T-helper 17 cell (primary cell): ENCODE measurements around the gene ATP2C2. TPM values are rescaled to one million over a fixed set of nuclear protein-coding genes. Genes with fewer than 3 reads are reported as not detected.

Experiments
- ATAC-seq: fragments of 150-1000 bp; cut with Tn5 transposase; 2 replicates; pipeline ENCODE4 v1.10.0; 2021; ENCODE audit warnings: mild to moderate bottlenecking, moderate library complexity
- DNase-seq, 3 donors: peaks; one replicate each; pipeline versions ENCODE4 v3.0.0 to v3.0.0-alpha.2; 2020 to 2021
- H3K9me3 ChIP-seq: one replicate; pipeline ENCODE4 v1.7.0; 2013; ENCODE audit warnings: low read length, mild to moderate bottlenecking; ENCODE audit not compliant: control insufficient read depth, poor library complexity, severe bottlenecking
- H3K27ac Mint-ChIP-seq: one replicate; pipeline ENCODE4 v1.8.0; 2022; ENCODE audit warnings: mild to moderate bottlenecking, moderate library complexity, mixed read lengths
- H3K27me3 Mint-ChIP-seq: one replicate; pipeline ENCODE4 v1.8.0; 2022; ENCODE audit warnings: mixed read lengths
- H3K36me3 Mint-ChIP-seq: one replicate; pipeline ENCODE4 v1.8.0; 2022; ENCODE audit warnings: low read depth, mixed read lengths
- H3K4me1 Mint-ChIP-seq: one replicate; pipeline ENCODE4 v1.8.0; 2022; ENCODE audit warnings: mild to moderate bottlenecking, mixed read lengths
- H3K4me3 Mint-ChIP-seq: one replicate; pipeline ENCODE4 v1.8.0; 2022; ENCODE audit warnings: mild to moderate bottlenecking, moderate library complexity, mixed read lengths
- total RNA-seq, 4 donors: library from RNA in 2 of 4; stranded (reverse) in 2 of 4; gene quantifications; one replicate each; pipeline ENCODE4 v1.2.3 and lab custom pipeline; 2022 to 2026

ATP2C2 gene
- total RNA-seq, 2 donors from 2014 or later = not detected

DNA sequence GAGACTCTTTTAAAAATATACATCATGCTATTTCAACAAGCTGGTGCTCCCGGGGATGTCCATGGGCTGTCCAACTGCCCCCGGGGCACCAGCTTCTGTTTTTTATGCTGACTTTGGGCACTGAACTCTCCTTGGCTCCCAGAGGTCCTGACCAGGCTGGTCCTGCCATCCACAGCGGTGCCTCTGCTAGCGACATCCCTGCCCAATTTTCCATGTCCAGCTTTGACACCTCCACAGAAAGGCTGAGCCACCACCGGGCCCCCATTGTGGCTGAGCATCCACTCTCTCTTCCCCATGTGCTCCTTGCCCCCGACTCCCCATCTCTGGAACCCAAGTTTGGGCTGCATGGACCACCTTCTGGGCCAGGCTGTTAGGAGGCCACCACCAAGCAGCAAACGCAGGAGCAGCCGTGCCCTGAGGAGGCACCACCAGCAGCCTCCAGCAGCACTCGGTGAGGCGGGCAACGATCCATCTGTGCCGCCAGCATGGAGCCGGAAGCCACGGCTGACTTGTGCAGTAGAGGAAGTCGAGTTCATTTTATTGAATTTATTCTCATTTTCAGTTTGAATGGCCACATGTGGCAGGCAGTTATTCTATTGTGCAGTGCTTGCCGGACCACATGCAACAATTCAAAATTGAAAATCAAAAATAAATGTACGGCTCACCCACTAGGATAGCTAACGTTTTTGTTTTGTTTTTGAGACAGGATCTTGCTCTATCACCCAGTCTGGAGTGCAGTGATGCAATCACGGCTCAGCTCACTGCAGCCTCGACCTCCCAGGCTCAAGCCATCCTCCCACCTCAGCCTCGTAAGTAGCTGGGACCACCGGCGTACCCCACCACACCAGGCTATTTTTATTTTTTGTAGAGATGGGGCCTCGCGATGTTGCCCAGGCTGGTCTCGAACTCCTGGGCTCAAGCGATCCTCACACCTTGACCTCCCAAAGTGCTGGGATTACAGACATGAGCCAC lies 139.0 kb downstream of the ATP2C2 start:
- Mint-ChIP-seq H3K27me3 (no peaks in the 10 kb centered on the region), H3K4me1 (peaks cover 43% of the 10 kb centered on the region), H3K4me3 (peak overlapping the region; percentile 82), H3K36me3 (no peaks in the 10 kb centered on the region), H3K27ac (peak overlapping the region; percentile 88)
- peak in 1 of 3 donors; percentile 27 for DNase-seq
- H3K9me3 ChIP-seq = no peaks in the 10 kb centered on the region
- no peak for ATAC-seq

DNA sequence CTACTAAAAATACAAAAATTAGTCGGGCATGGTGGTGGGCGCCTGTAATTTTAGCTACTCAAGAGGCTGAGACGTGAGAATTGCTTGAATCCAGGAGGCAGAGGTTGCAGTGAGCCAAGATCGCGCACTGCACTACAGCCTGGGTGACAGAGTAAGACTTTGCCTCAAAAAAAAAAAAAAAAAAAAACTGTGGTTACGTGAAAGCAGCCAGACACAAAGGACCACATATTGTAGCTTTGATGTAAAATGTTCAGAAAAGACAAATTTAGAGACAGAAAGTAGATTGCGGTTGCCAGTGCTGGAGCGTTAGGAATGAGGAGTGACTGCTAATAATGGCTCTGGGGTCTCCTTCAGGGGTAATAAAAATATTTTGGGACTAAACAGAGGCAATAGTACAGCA lies 140.2 kb downstream of the ATP2C2 start:
- no peaks in the 10 kb centered on the region for H3K36me3 Mint-ChIP-seq
- H3K9me3 ChIP-seq = no peaks in the 10 kb centered on the region
- DNase-seq (no peak), ATAC-seq (peak; percentile 20)
- H3K27me3 Mint-ChIP-seq = no peaks in the 10 kb centered on the region
- peak overlapping the region; percentile 80 for H3K4me3 Mint-ChIP-seq
- H3K4me1 Mint-ChIP-seq = peaks cover 51% of the 10 kb centered on the region
- peak overlapping the region; percentile 89 for H3K27ac Mint-ChIP-seq

DNA sequence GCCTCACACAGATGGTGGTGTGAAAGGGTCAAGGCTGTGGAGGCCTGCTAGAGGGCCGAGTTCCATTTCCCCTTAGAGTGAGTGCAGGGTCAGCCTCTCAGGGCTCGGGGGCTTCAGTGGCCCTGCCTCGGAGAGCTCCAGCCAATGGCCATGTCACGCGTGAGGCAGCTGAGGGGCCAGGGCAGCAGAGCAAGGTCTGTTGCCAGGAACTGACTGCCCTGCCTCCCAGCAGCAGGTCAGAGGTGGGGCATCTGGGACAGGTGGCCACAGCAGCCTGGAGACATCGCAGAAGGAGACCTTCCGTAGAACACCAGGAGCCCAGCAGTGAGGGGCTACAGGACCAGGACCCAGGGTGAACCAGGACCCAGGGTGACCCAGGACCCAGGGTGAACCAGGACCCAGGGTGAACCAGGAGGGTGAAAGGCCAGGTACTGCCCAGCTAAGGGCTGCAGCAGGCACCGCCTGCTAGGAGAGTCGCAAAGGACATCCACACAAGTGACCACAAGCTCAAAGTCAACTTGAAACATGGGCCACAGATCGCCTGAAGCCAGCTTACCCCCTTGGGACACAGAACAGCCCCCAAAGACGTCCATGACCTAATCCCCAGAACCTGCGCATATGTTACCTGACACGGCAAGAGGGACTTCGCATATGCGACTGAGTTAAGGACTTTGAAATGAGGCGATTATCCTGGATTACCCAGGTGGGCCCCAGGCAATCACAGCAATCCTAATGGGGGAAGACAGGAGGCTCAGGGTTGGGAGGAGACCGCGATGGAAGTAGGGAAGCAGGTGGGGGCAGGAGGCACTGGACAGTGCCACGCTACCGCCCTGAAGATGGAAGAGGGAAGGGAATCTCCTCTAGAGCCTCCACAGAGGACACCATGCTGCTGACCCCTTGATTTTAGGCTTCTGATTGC lies 141.0 kb downstream of the ATP2C2 start:
- H3K4me1 Mint-ChIP-seq = peaks cover 50% of the 10 kb centered on the region
- H3K4me3 Mint-ChIP-seq = no peak overlapping the region
- H3K27ac Mint-ChIP-seq = peak overlapping the region; percentile 89
- DNase-seq = no peak
- H3K9me3 ChIP-seq = no peaks in the 10 kb centered on the region
- ATAC-seq = no peak
- H3K27me3 Mint-ChIP-seq = no peaks in the 10 kb centered on the region
- no peaks in the 10 kb centered on the region for H3K36me3 Mint-ChIP-seq

DNA sequence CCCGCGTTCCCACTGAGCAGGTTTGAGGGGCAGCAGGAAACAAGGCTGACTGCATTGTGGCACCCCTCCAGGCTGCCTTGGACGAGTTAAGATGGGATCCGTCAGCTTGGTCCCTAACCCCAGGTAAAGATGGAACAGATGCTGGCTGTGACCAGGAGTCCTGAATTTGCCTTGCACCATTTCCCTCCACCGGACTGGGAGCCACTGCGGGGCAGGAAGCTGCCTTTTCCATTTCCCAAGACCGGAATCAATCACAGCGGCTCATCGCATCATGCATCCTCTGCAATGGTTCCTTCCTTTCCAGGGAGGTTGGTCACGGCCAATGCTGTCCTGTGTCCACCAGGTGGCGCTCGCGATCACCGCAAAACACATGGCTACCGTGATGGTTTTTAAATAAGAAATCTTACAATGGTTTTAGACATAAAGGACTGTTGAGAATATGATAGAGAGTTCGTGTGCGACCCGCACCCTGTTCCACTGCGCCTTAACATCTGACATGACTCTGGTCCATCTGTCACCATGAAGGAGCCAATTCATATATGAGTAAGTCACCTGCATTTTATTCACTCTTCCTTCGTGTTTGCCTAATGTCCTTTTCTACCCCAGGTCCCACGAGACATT lies 143.0 kb downstream of the ATP2C2 start:
- Mint-ChIP-seq H3K27me3 (no peaks in the 10 kb centered on the region), H3K4me3 (peak overlapping the region; percentile 57)

DNA sequence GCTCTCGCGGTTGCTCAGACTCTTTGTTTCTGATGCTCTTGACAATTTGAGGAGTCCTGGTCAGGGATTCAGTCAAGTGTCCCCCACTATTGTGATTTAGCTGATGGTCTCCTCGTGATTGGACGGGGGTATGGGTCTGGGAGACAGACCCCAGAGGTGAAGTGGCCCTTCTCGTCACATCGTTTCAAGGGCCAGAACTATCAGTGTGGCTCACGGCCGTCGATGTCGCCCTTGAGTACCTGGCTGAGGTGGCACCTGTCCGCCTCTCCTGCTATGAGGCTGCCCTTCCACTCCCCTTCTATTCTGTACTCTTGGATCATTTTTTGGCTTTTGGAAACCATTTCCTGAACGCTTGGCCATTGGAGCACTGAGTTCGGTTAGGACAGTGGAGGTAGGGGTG lies 143.5 kb downstream of the ATP2C2 start:
- peak overlapping the region; percentile 37 for H3K27ac Mint-ChIP-seq
- ATAC-seq = no peak
- H3K4me3 Mint-ChIP-seq = peak overlapping the region; percentile 57

More for the DNA sequence above, 143.0 kb downstream of the ATP2C2 start:
- H3K27ac Mint-ChIP-seq = peak overlapping the region; percentile 37
- DNase-seq (peak; percentile 69 to 85 (median 71)), ATAC-seq (peak; percentile 31)
- H3K36me3 Mint-ChIP-seq = no peaks in the 10 kb centered on the region
- H3K9me3 ChIP-seq = no peaks in the 10 kb centered on the region
- peaks cover 52% of the 10 kb centered on the region for H3K4me1 Mint-ChIP-seq

DNA sequence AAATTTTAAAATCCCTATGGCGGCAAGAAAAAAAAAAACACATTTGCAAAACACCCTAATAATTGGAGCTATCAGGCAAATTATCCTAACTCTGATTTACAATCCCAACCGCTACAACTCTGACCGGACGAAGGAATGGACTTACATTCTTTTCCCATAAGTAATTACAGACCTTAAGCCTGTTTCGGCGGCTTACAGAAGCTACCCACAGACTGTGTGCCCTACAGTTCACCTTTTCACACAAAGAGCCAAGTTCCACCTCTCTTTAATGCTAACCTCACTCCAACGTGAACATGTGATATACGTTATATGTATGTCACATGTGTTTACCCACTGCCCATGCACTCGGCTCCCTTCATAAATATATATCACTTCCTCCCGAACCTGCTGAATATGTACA lies 144.8 kb downstream of the ATP2C2 start:
- Mint-ChIP-seq H3K36me3 (no peaks in the 10 kb centered on the region), H3K4me1 (peaks cover 49% of the 10 kb centered on the region), H3K27ac (peak overlapping the region; percentile 97), H3K27me3 (no peaks in the 10 kb centered on the region), H3K4me3 (peak overlapping the region; percentile 59)
- no peaks in the 10 kb centered on the region for H3K9me3 ChIP-seq
- DNase-seq = no peak
- ATAC-seq = no peak

More for the DNA sequence above, 143.5 kb downstream of the ATP2C2 start:
- no peaks in the 10 kb centered on the region for H3K27me3 Mint-ChIP-seq
- no peak for DNase-seq
- no peaks in the 10 kb centered on the region for H3K36me3 Mint-ChIP-seq
- no peaks in the 10 kb centered on the region for H3K9me3 ChIP-seq
- peaks cover 53% of the 10 kb centered on the region for H3K4me1 Mint-ChIP-seq

DNA sequence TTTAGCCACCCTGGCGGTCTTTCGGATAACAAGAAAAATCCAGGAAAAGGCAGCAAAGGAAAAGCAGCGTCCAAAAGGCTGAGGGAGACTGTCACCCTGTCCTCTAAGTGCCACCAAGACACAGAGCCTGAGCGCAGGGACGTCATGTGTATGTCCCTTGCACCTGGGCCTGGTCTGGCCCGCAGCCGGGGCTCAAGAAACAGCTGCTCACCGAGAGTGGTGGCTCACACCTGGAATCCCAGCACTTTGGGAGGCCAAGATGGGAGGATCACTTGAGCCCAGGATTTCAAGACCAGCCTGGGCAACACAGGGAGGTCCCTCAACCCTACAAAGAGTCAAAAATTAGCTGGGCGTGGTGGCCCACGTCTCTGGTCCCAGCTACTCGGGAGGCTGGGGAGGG lies 145.3 kb downstream of the ATP2C2 start:
- ATAC-seq = no peak
- no peak for DNase-seq
- no peaks in the 10 kb centered on the region for H3K9me3 ChIP-seq
- Mint-ChIP-seq H3K27ac (peak overlapping the region; percentile 97), H3K4me1 (peaks cover 45% of the 10 kb centered on the region), H3K4me3 (peak overlapping the region; percentile 80), H3K36me3 (no peaks in the 10 kb centered on the region), H3K27me3 (no peaks in the 10 kb centered on the region)

Other genes with a start within 250 kb of the ATP2C2 start
- 10 to 100 TPM; 11.9 to 12.6 TPM for gene HSDL1, start 223.4 kb upstream of the ATP2C2 start, total RNA-seq
- not detected for gene DNAAF1, start 223.2 kb upstream of the ATP2C2 start, total RNA-seq
- 10 to 100 TPM; 61.8 to 84.5 TPM for gene TAF1C, start 181.5 kb upstream of the ATP2C2 start, total RNA-seq
- not detected for gene ADAD2, start 177.4 kb upstream of the ATP2C2 start, total RNA-seq
- not detected for gene KCNG4, start 128.5 kb upstream of the ATP2C2 start, total RNA-seq
- not detected for gene WFDC1, start 73.7 kb upstream of the ATP2C2 start, total RNA-seq
- gene MEAK7, start 136.1 kb downstream of the ATP2C2 start, total RNA-seq = 1 to 10 TPM; 5.7 to 8.9 TPM
- 100 to 1,000 TPM; 287 to 328 TPM for gene COTL1, start 249.5 kb downstream of the ATP2C2 start, total RNA-seq